Measurements from ENCODE around the gene ITGA11.
"Not testable (repeated sequence)": the region's sequence is repeated elsewhere in the genome, so short reads cannot be mapped to it uniquely, and the experiment has no call there.

ITGA11 gene

GRCh38 chr15:68399096-68400065 lies 32.6 kb downstream of the ITGA11 start:
- in situ Hi-C loops (cut with MboI; ENCODE audit: low sequenced_read_pairs), result no loop called here

- in situ Hi-C loops (cut with MboI; ENCODE audit: low sequenced_read_pairs), result not testable (repeated sequence)
Measured at GRCh38 chr15:68397999-68398398, 34.0 kb downstream of the ITGA11 start.

GRCh38 chr15:68396068-68396467 lies 35.9 kb downstream of the ITGA11 start:
- in situ Hi-C loops (cut with MboI; ENCODE audit: low sequenced_read_pairs), result no loop called here

- in situ Hi-C loops (cut with MboI; ENCODE audit: low sequenced_read_pairs), result no loop called here
Measured at GRCh38 chr15:68391121-68391520, 40.8 kb downstream of the ITGA11 start.

GRCh38 chr15:68389936-68390817 lies 41.8 kb downstream of the ITGA11 start:
- in situ Hi-C loops (cut with MboI; ENCODE audit: low sequenced_read_pairs), result no loop called here

- in situ Hi-C loops (cut with MboI; ENCODE audit: low sequenced_read_pairs), result no loop called here
Measured at GRCh38 chr15:68389041-68389930, 42.7 kb downstream of the ITGA11 start.

- in situ Hi-C loops (cut with MboI; ENCODE audit: low sequenced_read_pairs), result no loop called here
Measured at GRCh38 chr15:68387381-68388143, 44.4 kb downstream of the ITGA11 start.

- in situ Hi-C loops (cut with MboI; ENCODE audit: low sequenced_read_pairs), result no loop called here
Measured at GRCh38 chr15:68386587-68387288, 45.2 kb downstream of the ITGA11 start.

- in situ Hi-C loops (cut with MboI; ENCODE audit: low sequenced_read_pairs), result no loop called here
Measured at GRCh38 chr15:68385671-68386586, 46.0 kb downstream of the ITGA11 start.

- in situ Hi-C loops (cut with MboI; ENCODE audit: low sequenced_read_pairs), result no loop called here
Measured at GRCh38 chr15:68385240-68385561, 46.8 kb downstream of the ITGA11 start.

GRCh38 chr15:68384451-68385239 lies 47.3 kb downstream of the ITGA11 start:
- in situ Hi-C loops (cut with MboI; ENCODE audit: low sequenced_read_pairs), result no loop called here

GRCh38 chr15:68383161-68384074 lies 48.5 kb downstream of the ITGA11 start:
- in situ Hi-C loops (cut with MboI; ENCODE audit: low sequenced_read_pairs), result no loop called here

GRCh38 chr15:68382286-68383007 lies 49.5 kb downstream of the ITGA11 start:
- in situ Hi-C loops (cut with MboI; ENCODE audit: low sequenced_read_pairs), result no loop called here

GRCh38 chr15:68380456-68380855 lies 51.5 kb downstream of the ITGA11 start:
- in situ Hi-C loops (cut with MboI; ENCODE audit: low sequenced_read_pairs), result no loop called here

- in situ Hi-C loops (cut with MboI; ENCODE audit: low sequenced_read_pairs), result no loop called here
Measured at GRCh38 chr15:68379759-68380290, 52.1 kb downstream of the ITGA11 start.
